HG03095 (cell line): ENCODE results near the gene TOP3A.

Experiments used
- ATAC-seq: cut with Tn5 transposase; IDR thresholded peaks from one replicate; pipeline ENCODE4 v1.9.1; 2021; ENCODE audit warnings: moderate library complexity; ENCODE audit not compliant: unreplicated experiment

The TOP3A gene

GRCh38 chr17:18280766-18281371 is 33.9 kb downstream of the TOP3A start:
- ATAC-seq: no peak

- no peak for ATAC-seq
These were observed 34.5 kb downstream of the TOP3A start for GRCh38 chr17:18280249-18280648.

- no peak for ATAC-seq
These were observed 35.9 kb downstream of the TOP3A start for GRCh38 chr17:18278867-18279266.

GRCh38 chr17:18277076-18277475 is 37.7 kb downstream of the TOP3A start:
- no peak for ATAC-seq

- no peak for ATAC-seq
These were observed 44.5 kb downstream of the TOP3A start for GRCh38 chr17:18270046-18270931.

- ATAC-seq: no peak
These were observed 46.7 kb downstream of the TOP3A start for GRCh38 chr17:18267927-18268711.

GRCh38 chr17:18267366-18267765 is 47.4 kb downstream of the TOP3A start:
- ATAC-seq: no peak

- ATAC-seq: no peak
These were observed 50.7 kb downstream of the TOP3A start for GRCh38 chr17:18263885-18264682.

GRCh38 chr17:18262641-18263040 is 52.2 kb downstream of the TOP3A start:
- ATAC-seq: no peak

- ATAC-seq: no peak
These were observed 52.7 kb downstream of the TOP3A start for GRCh38 chr17:18262111-18262510.

- no peak for ATAC-seq
These were observed 53.1 kb downstream of the TOP3A start for GRCh38 chr17:18261659-18262058.

GRCh38 chr17:18261146-18261515 is 53.7 kb downstream of the TOP3A start:
- no peak for ATAC-seq

GRCh38 chr17:18260332-18261145 is 54.3 kb downstream of the TOP3A start, which contains the start of gene MIEF2:
Gene MIEF2 (plus strand): TSS chr17:18260662. CDS start chr17:18262721, 2,059 bp downstream.
- ATAC-seq: peak; percentile 51

GRCh38 chr17:18259621-18260331 is 55.0 kb downstream of the TOP3A start:
- no peak for ATAC-seq

GRCh38 chr17:18258356-18259038 is 56.3 kb downstream of the TOP3A start, which contains the start of gene FLII:
Gene FLII (minus strand): TSS chr17:18258738. CDS start chr17:18258690, 48 bp downstream.
- peak; percentile 26 for ATAC-seq

- peak; percentile 34 for ATAC-seq
These were observed 56.8 kb downstream of the TOP3A start for GRCh38 chr17:18257982-18258355.

GRCh38 chr17:18257268-18257981 is 57.4 kb downstream of the TOP3A start:
- ATAC-seq: no peak

- no peak for ATAC-seq
These were observed 58.0 kb downstream of the TOP3A start for GRCh38 chr17:18256776-18257175.
